Measurements from ENCODE around the gene RNF144A.
"Not testable (repeated sequence)": the region's sequence is repeated elsewhere in the genome, so short reads cannot be mapped to it uniquely, and the experiment has no call there.

Gene RNF144A

DNA sequence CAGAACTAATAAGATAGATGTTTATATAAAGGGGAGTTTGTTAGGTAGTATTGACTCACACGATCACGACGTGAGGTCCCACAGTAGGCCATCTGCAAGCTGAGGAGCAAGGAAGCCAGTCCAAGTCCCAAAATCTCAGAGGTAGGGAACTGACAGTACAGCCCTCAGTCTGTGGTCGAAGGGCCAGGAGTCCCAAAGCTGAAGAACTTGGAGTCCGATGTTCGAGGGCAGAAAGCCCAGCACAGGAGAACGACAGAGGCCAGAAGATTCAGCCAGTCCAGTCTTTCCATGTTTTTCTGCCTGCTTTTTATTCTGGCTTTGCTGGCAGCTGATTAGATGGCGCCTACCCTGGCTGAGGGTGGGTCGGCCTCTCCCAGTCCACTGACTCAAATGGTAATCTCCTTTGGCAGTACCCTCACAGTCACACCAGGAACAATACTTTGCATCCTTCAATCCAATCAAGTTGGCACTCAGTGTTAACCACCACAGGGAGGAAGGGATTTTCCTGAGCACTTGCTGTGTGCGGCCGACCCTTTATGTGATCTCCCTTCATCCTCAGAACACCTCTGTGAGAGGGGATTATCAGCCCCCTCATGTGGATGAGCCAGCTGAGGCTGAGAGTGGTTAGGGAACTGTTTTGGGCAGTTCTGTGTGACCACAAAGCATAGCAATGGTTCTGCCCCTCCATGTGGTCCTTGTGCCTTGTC lies 78.3 kb downstream of the RNF144A start:
- no peak for DNase-seq (ENCODE audit: insufficient read length, low spot score)
- FAIRE-seq = no peak

- FAIRE-seq (no peak), DNase-seq (ENCODE audit: insufficient read length, low spot score) (no peak)
Observed at GRCh38 chr2:6999211-6999877, 82.1 kb downstream of the RNF144A start.

DNA sequence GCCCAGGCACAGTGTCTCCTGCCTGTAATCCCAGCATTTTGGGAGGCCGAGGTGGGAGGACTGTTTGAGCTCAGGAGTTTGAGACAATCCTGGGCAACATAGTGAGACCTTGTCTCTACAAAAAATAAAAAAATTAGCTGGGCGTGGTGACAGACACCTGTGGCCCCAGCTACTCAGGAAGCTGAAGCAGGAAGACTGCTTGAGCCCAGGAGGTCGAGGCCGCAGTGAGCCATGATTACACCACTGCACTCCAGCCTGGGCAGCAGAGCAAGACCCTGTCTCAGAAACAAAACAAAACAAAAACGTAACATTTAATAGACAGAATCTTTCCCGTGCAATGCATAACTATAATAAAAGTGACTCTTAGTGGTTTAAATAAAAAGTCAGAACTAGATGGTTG lies 84.2 kb downstream of the RNF144A start:
- not testable (repeated sequence) for DNase-seq (ENCODE audit: insufficient read length, low spot score); FAIRE-seq

DNA sequence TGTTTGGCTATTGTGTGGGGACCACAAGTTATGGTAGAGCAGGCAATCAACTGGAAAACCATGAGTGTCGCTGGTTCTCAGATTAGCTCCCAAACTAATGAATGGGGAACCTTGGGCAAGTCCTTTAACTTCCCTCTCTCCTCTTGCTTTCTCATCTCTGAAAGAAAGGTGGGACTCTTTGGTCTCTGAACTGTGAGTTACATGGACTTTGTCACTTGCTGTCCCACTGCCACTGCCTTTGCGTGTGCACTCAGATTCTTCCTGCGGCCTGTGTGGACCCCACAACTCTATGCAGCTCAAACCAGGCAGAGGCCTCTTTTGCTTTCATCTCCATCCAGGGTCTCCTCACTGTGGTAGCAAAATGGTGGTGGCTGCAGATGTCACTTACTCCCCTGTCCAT lies 86.7 kb downstream of the RNF144A start:
- no peak for FAIRE-seq
- no peak for DNase-seq (ENCODE audit: insufficient read length, low spot score)

DNA sequence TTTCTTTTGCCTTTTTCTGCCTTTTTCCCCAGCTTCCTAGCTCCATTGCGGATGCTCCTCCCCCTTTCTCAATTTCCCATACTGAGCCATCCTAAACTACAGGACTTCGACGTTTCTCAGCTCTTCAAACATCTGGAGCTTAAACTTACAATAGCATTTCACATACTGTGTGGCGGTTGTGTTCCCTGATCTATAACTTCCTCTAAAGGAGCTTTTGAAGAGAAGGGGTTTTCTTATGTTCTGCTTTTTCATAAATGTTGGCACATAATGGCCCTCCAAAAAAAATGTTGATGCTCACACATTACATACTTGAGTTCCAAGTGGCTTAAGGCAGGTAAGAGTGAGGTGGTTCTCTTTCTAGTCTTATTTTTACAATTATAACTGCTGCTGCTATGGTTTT lies 87.4 kb downstream of the RNF144A start:
- peak; percentile 56 for FAIRE-seq

GRCh38 chr2:7007488-7007845 lies 90.3 kb downstream of the RNF144A start:
- no peak for FAIRE-seq
- no peak for DNase-seq (ENCODE audit: insufficient read length, low spot score)

More for the DNA sequence above, 87.4 kb downstream of the RNF144A start:
- DNase-seq (ENCODE audit: insufficient read length, low spot score) = no peak

DNA sequence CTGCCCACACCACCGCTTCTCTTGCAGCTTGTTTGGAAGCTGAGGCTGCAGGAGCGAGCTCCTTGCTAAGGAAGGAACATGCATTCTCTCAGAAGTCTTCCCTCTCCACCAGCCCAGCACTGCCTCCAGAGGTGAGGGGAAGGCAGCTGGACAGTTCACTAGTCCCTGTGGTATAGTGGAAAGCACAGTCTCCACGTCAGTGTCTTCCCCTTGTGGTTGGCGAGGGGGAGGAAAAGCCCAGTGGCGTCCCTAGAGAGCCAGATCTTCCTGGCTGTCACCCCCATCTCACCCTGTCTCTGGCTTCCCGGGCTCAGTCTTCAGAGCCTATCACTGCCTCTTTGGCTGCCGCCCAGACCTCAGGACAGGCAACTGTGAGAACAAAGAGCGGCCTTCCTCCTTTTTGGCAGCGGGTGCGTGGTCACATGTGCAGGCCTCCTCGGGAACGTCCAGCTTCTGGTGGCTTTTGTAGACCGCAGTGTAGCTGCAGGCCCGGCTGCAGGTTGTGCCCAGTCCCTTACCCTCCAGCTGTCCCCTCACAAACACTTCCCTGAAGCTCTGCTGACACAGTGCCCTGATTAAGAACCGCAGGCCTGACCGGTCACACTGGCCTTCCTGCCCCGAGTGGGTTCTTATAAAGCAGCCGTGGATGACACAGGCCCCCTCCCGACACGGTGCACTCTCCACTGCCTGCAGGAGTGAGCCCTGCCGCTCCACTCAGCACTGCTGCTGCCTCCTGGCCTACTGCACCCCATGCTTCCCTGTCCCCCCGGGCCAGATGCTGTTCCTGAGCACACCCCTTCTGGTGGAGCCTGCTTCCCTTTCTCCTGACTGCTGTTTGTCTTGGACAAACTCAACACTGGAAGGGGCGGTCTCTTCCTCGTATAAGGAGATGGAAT lies 90.9 kb downstream of the RNF144A start:
- FAIRE-seq (peak; percentile 44), DNase-seq (ENCODE audit: insufficient read length, low spot score) (no peak)

DNA sequence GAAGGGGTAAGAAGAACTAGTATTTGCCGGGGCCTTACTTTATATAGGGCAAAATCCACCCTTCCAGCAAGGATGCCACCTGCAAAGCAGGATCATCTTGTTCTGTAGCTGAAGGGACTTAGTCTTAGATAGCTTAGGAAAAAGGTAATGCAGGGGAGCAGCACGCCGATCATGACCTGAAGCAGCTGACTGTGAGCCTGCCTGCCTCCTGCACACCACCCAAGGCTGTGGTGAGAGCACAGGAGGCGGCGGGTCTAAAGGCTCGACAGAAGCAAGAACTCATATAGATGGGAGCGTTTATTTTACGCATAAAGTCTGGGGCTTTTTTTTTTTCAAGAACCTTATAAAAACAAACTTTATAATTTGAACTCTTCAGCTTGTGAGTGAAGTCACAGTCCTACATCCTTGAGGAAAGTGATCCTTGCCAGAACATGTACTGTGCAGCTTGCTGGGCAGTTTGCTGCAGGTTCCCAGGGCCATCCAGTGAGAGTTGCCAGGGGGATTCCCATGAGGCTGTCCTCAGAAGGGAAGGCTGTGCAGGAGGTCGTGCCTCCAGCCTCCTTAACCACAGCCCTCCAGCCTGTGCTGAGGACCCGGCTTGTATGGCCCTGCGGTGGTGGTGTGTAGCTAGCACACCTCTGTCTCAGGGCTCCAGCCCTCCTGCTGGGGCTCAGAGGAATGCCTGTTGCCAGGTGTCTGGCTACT lies 92.1 kb downstream of the RNF144A start:
- no peak for DNase-seq (ENCODE audit: insufficient read length, low spot score)
- no peak for FAIRE-seq

DNA sequence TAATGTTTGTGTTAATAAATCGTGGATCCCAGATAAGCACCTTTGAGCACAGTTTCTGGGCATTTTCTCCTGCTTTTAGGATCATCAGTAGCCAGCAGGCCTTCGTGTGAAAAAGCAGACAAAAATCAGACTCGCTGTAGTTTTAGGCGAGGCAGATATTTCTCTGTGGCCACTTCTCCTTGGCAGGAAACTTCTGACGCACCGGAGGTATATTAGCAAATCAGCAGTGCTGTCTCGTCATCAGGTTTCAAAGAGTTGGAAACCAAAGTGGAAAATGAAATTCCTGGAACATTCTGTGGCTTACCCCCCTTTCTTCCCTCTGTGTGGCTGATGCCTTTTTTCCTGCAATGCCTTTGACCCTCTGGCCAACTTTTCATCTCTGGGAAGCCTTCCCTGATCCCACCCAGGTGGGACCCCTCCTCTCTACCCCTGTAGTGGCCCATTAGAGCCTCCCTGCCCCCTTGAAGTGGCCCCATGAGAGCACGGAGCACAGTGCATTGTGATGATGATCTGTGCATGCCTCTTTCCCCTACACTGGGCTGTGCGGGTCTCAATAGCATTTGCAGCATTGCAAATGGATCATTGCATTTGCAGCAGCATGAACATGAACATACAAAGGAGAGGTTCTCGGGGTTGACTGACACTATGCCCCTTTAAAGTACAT lies 93.3 kb downstream of the RNF144A start:
- no peak for FAIRE-seq
- no peak for DNase-seq (ENCODE audit: insufficient read length, low spot score)

GRCh38 chr2:7011356-7012083 lies 94.3 kb downstream of the RNF144A start:
- DNase-seq (ENCODE audit: insufficient read length, low spot score) (no peak), FAIRE-seq (no peak)

DNA sequence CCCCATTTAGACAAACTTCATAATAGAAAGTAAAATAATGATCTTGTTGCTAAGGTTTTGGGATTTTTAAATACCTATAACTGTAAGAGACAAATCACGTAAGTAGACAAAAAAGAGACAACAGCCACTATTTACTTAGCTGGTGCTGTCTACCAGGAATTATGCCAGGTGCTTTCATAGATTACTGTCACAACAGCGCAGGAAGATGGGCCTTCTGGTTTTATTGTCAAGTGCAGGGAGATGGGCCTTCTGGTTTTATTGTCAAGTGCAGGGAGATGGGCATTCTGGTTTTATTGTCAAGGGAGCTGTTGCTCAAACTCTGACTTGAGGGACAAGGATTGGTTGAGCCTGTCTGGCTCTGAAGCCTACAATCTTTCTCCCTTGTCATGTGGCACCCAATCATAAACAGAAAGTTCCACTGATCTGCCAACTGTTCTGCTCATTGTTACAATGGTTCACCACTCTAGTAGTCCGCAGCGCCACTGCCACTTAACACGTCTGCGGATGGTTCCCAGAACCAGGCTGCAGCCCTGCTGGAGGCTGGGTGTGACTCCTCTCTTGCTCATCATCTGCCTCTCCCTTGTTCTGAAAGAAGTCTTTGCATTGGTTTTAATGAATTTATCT lies 95.0 kb downstream of the RNF144A start:
- FAIRE-seq (no peak), DNase-seq (ENCODE audit: insufficient read length, low spot score) (no peak)

DNA sequence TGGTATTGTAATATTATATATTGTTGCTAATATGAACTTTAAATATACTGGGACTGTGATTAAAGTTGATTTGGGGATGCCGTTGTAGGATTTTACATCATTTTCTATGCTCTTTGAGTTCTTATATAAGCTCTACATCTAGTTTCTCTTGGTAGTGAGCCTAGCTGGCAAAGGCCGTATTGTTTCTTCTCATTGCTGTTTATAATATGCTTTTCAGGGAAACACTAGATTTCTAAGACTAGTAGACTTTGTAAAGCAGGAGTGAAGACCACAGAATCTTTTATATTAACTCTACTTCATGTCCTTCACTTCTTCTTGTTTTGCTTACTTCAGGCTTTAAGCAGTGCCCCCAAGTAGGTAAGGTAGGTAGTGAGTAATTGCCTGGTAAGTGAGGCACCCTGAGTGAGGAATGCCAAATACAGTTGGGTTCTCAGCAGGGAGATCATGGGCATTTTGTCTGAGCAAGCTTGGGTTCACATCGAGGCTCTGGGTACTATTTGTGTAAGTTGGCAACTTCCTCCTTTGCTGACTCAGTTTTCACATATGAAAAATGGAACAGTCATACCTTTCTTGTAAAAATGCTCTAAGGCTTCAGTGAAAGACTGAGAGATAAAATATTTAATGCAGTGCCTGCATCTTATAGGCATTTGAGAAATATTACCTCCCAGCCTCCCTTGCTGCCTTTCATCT lies 96.4 kb downstream of the RNF144A start:
- FAIRE-seq (no peak), DNase-seq (ENCODE audit: insufficient read length, low spot score) (no peak)

- no peak for DNase-seq (ENCODE audit: insufficient read length, low spot score)
- FAIRE-seq = peak; percentile 4
Observed at GRCh38 chr2:7014174-7014640, 97.0 kb downstream of the RNF144A start.

DNA sequence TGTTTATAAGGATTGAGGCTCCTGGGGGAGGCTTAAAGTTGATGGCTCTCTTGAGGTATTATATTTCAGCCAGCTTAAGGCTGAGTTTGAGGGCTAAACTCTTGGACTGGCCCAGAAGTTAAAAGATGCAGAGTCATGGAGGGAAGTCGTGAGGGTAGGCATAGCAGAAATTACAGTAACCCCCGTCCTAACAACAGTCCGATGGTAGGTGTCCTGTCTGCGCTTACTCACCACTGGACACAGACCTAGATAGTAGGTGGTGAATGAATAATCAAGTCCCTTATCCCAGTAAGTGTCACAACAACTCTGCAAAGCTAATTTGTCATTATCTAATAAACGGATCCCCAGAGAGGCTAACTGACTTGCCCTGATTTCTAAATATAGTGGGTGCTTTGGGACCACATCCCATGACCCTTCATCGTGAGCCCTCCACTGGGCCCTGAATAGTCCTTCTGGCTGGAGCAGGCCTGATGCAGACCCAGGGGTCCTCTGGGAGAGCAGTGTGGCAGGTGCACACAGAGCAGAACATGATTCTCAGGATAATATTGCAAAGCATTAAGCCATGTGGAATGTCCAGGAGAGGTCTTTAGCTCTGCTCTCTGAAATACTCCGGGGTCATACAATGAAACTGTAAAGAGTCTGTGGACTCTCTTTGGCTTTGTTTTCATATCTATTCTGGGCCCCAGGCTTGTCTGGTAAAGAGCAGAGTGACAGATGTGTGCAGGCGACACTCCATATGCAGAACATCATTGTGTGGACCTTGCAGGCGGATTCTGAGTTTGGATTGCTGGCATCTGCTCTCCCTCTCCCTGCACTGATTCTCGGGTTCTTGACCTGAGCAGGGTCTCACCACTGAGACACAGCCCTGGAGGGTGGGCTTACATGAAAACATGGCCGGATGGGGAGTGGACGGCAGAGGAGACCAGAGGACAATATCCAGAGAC lies 98.1 kb downstream of the RNF144A start:
- DNase-seq (ENCODE audit: insufficient read length, low spot score) = no peak
- no peak for FAIRE-seq

DNA sequence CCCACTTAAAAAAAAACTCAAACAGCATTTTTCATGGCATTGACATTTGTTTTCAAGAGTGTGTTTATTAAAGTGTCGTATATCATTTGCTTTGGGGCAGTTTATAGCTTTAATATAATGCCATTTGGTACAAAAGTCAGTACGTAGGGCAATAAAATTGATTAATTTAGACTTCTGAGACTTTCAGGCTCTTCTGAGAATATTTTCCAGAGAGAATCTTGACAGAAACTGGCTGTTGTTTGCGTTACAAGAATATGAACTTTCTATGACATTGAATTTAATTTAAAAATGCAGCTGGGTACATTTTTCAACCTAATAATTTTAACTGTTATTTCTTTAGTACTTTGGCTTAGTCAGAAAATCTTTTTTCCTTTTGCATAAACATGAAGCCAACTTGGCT lies 98.9 kb downstream of the RNF144A start:
- FAIRE-seq (no peak), DNase-seq (ENCODE audit: insufficient read length, low spot score) (no peak)

GRCh38 chr2:7016601-7017211 lies 99.5 kb downstream of the RNF144A start:
- FAIRE-seq (no peak), DNase-seq (ENCODE audit: insufficient read length, low spot score) (no peak)

GRCh38 chr2:7017671-7018281 lies 100.6 kb downstream of the RNF144A start:
- FAIRE-seq = no peak
- no peak for DNase-seq (ENCODE audit: insufficient read length, low spot score)
